OCI-LY1 (cell line): Measurements from ENCODE around the gene LCN2.

Source experiments
- H2AFZ ChIP-seq: fragments of 200-600 bp; sonication (generic), shearing (Covaris generic); 2 replicates; pipeline ENCODE4 v1.6.0; 2014; ENCODE audit warnings: antibody characterized with exemption, mild to moderate bottlenecking, low read length
- H3F3A ChIP-seq: fragments of 200-600 bp; sonication (generic), shearing (Covaris generic); 2 replicates; pipeline ENCODE4 v1.6.0; 2014; ENCODE audit warnings: mild to moderate bottlenecking, antibody characterized with exemption, low read length, moderate library complexity; ENCODE audit not compliant: insufficient read depth
- H3K27ac ChIP-seq: fragments of 200-600 bp; sonication (generic); 2 replicates; pipeline ENCODE4 v1.5.1; 2014; ENCODE audit warnings: low read length, mixed run types, mild to moderate bottlenecking, low read depth; ENCODE audit not compliant: poor library complexity, severe bottlenecking
- H3K27me3 ChIP-seq: fragments of 200-600 bp; sonication (generic); 2 replicates; pipeline ENCODE4 v1.6.0; 2014; ENCODE audit warnings: antibody characterized with exemption, mild to moderate bottlenecking, low read length, moderate library complexity; ENCODE audit not compliant: insufficient read depth
- H3K36me3 ChIP-seq: fragments of 200-600 bp; sonication (generic); 2 replicates; pipeline ENCODE4 v1.6.1; 2014; ENCODE audit warnings: mild to moderate bottlenecking, antibody characterized with exemption, low read length, moderate library complexity, mixed read lengths; ENCODE audit not compliant: insufficient read depth
- H3K4me1 ChIP-seq: fragments of 200-600 bp; sonication (generic); 2 replicates; pipeline ENCODE4 v1.5.1; 2014; ENCODE audit warnings: mild to moderate bottlenecking, low read length, moderate library complexity; ENCODE audit not compliant: insufficient read depth, severe bottlenecking
- H3K4me2 ChIP-seq: fragments of 200-600 bp; sonication (generic), shearing (Covaris generic); 2 replicates; pipeline ENCODE4 v1.6.1; 2014; ENCODE audit warnings: low read length
- H3K4me3 ChIP-seq: fragments of 200-600 bp; sonication (generic); 2 replicates; pipeline ENCODE4 v1.5.1; 2014; ENCODE audit warnings: low read length, low read depth, mild to moderate bottlenecking, mixed read lengths; ENCODE audit not compliant: poor library complexity, severe bottlenecking
- H3K79me2 ChIP-seq: fragments of 200-600 bp; shearing (Covaris generic); 2 replicates; pipeline ENCODE4 v1.6.1; 2016; ENCODE audit warnings: mixed run types, low read length, mixed read lengths; ENCODE audit not compliant: insufficient read depth
- H3K9ac ChIP-seq: fragments of 200-600 bp; sonication (generic), shearing (Covaris generic); 2 replicates; pipeline ENCODE4 v1.6.1; 2014; ENCODE audit warnings: mild to moderate bottlenecking, low read length, mixed read lengths
- H3K9me2 ChIP-seq: fragments of 200-600 bp; sonication (generic), shearing (Covaris generic); 2 replicates; pipeline ENCODE4 v1.6.1; 2014; ENCODE audit warnings: low read depth, mild to moderate bottlenecking, low read length, mixed read lengths
- H3K9me3 ChIP-seq: fragments of 200-600 bp; shearing (Covaris generic); 2 replicates; pipeline ENCODE4 v1.6.1; 2014; ENCODE audit warnings: low read length, mixed read lengths
- H4K20me1 ChIP-seq: fragments of 200-600 bp; sonication (generic), shearing (Covaris generic); 2 replicates; pipeline ENCODE4 v1.6.0; 2016; ENCODE audit warnings: mild to moderate bottlenecking, low read length; ENCODE audit not compliant: insufficient read depth
- EZH2 ChIP-seq: fragments of 200-600 bp; sonication (generic), shearing (Covaris generic); IDR thresholded peaks from 2 replicates; pipeline ENCODE4 v1.8.0; 2017; ENCODE audit warnings: borderline replicate concordance, mixed run types, mild to moderate bottlenecking, antibody characterized with exemption, low read length, moderate library complexity, mixed read lengths
- TF ChIP-seq, protein P1 (sequence below): fragments of 200-600 bp; sonication (generic), shearing (Covaris generic); IDR thresholded peaks from 2 replicates; pipeline ENCODE4 v1.5.1; 2017; ENCODE audit warnings: mild to moderate bottlenecking, antibody characterized with exemption, low read length, moderate library complexity, mixed read lengths

LCN2 gene

DNA sequence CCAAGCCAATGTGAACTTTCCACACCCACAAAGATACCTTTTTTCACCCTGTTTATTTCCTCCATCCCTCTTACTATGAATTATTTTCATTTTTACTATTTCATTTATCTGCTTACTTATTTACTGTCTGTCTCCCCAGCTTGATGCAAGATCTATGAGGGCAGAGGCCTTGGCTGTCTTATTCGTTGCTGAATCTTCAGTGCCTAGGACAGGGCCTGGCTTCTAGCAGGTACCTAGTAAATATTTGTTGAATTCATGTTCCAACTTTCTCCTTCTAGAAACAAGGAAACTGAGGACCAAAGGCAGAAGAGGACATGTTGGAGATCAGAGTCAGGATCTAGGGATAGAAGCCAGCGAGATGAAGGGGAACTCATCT is 53.4 kb downstream of the LCN2 start:
- H3K4me1 ChIP-seq, result peaks cover 23% of the 10 kb centered on the region
- H3K4me3 ChIP-seq, result peak overlapping the region; percentile 71
- TF ChIP-seq EZH2, result no peak
- TF ChIP-seq, protein P1, sequence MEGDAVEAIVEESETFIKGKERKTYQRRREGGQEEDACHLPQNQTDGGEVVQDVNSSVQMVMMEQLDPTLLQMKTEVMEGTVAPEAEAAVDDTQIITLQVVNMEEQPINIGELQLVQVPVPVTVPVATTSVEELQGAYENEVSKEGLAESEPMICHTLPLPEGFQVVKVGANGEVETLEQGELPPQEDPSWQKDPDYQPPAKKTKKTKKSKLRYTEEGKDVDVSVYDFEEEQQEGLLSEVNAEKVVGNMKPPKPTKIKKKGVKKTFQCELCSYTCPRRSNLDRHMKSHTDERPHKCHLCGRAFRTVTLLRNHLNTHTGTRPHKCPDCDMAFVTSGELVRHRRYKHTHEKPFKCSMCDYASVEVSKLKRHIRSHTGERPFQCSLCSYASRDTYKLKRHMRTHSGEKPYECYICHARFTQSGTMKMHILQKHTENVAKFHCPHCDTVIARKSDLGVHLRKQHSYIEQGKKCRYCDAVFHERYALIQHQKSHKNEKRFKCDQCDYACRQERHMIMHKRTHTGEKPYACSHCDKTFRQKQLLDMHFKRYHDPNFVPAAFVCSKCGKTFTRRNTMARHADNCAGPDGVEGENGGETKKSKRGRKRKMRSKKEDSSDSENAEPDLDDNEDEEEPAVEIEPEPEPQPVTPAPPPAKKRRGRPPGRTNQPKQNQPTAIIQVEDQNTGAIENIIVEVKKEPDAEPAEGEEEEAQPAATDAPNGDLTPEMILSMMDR, result no peak
- no peaks in the 10 kb centered on the region for H4K20me1 ChIP-seq
- H3K9ac ChIP-seq, result no peak overlapping the region; the same call in 1 of the 2 replicates
- H3K36me3 ChIP-seq, result no peaks in the 10 kb centered on the region
- no peaks in the 10 kb centered on the region for H3K9me2 ChIP-seq
- no peaks in the 10 kb centered on the region for H3K79me2 ChIP-seq
- H2AFZ ChIP-seq, result peak overlapping the region; percentile 79; the same call in 1 of the 2 replicates
- peak overlapping the region; percentile 97 for H3K4me2 ChIP-seq
- no peak overlapping the region for H3K27ac ChIP-seq
- peaks cover 22% of the 10 kb centered on the region; the same call in 1 of the 2 replicates for H3K27me3 ChIP-seq
- H3K9me3 ChIP-seq, result no peaks in the 10 kb centered on the region
- no peaks in the 10 kb centered on the region for H3F3A ChIP-seq
